HepG2 (cell line): Measurements from ENCODE around the gene ZNF771. TPM values are rescaled to one million over a fixed set of nuclear protein-coding genes. Genes with fewer than 3 reads are reported as not detected.

ENCODE experiments used
- ATAC-seq: fragments of 200-7000 bp; cut with Tn5 transposase; 3 replicates; pipeline ENCODE4 v1.9.1; 2020; ENCODE audit warnings: mild to moderate bottlenecking, moderate library complexity
- BruUV-seq: library from RNA; stranded (reverse); fragments of 400-500 nt; replicated peaks from 2 replicates; lab custom pipeline; 2021; lab: Mats Ljungman, UMichigan
- CTCF ChIA-PET: fragments of 300-600 bp; formaldehyde crosslinking; extraction: SDS; loops from one replicate; lab custom pipeline; 2021; ENCODE audit warnings: low total read pairs, inconsistent platforms, low intra/inter-chr PET ratio; lab: Yijun Ruan, JAX
- POLR2A ChIA-PET: fragments of 350-600 bp; sonication (Branson Sonifier 250); formaldehyde crosslinking; loops from one replicate; lab custom pipeline; 2020; ENCODE audit warnings: antibody characterized with exemption, inconsistent platforms; lab: Yijun Ruan, JAX
- DNase-seq: peaks from one replicate; pipeline ENCODE4 v3.0.0-alpha.2; 2015; ENCODE audit warnings: low spot score
- FAIRE-seq: peaks from 3 replicates; lab custom pipeline; 2011; peaks lifted over from hg19 to GRCh38; lab: Jason Lieb, UNC
- H2AFZ ChIP-seq: one replicate; pipeline ENCODE4 v1.6.1; 2011; ENCODE audit warnings: low read length, inconsistent platforms
- H3K27ac ChIP-seq: fragments of 300-600 bp; 3 replicates; pipeline ENCODE4 v1.8.0; 2011; ENCODE audit warnings: mixed run types, mild to moderate bottlenecking, mixed read lengths, low read length, inconsistent platforms; ENCODE audit not compliant: insufficient read depth; ENCODE audit errors: extremely low read length
- H3K27me3 ChIP-seq, 2 experiments: fragments of 200-600 bp in 1 of 2; 2 replicates in 1 of 2; 3 replicates in 1 of 2; pipeline versions ENCODE4 v1.6.0 to v1.8.0; 2011; ENCODE audit warnings: low read length in 2 of 2, mild to moderate bottlenecking in 2 of 2, moderate library complexity in 2 of 2, inconsistent platforms in 1 of 2; ENCODE audit not compliant: insufficient read depth in 2 of 2, control insufficient read depth in 1 of 2
- H3K36me3 ChIP-seq, 2 experiments: fragments of 200-600 bp in 1 of 2; replicated peaks in 1 of 2; 2 replicates in 1 of 2; 3 replicates in 1 of 2; pipeline versions ENCODE4 v1.5.1 to v1.8.0; 2011; ENCODE audit warnings: low read length in 2 of 2, inconsistent platforms in 1 of 2; ENCODE audit not compliant: insufficient read depth in 2 of 2, control insufficient read depth in 1 of 2
- H3K4me1 ChIP-seq: 2 replicates; pipeline ENCODE4 v1.5.1; 2012; ENCODE audit warnings: low read length, inconsistent platforms; ENCODE audit not compliant: insufficient read depth
- H3K4me2 ChIP-seq: 2 replicates; pipeline ENCODE4 v1.6.0; 2011; ENCODE audit warnings: low read depth, low read length, inconsistent platforms
- H3K4me3 ChIP-seq, 3 experiments: fragments of 200-600 bp in 1 of 3; sonication (generic), shearing (Covaris generic) in 1 of 3; replicated peaks in 1 of 3; 2 replicates each; pipeline ENCODE4 v1.5.1; 2011 to 2016; ENCODE audit warnings: low read length in 3 of 3, inconsistent platforms in 2 of 3, low read depth in 2 of 3, mild to moderate bottlenecking in 2 of 3, control low read depth in 1 of 3, mixed read lengths in 1 of 3; ENCODE audit not compliant: insufficient read depth in 1 of 3
- H3K79me2 ChIP-seq: one replicate; pipeline ENCODE4 v1.6.1; 2011; ENCODE audit warnings: low read length, inconsistent platforms; ENCODE audit not compliant: insufficient read depth
- H3K9ac ChIP-seq: 2 replicates; pipeline ENCODE4 v1.6.0; 2011; ENCODE audit warnings: mild to moderate bottlenecking, low read depth, low read length, inconsistent platforms; ENCODE audit not compliant: insufficient read depth
- H3K9me3 ChIP-seq: 2 replicates; pipeline ENCODE4 v1.5.1; 2012; ENCODE audit warnings: mild to moderate bottlenecking, low read length
- H4K20me1 ChIP-seq: 2 replicates; pipeline ENCODE4 v1.6.0; 2011; ENCODE audit warnings: inconsistent platforms, mild to moderate bottlenecking, low read length, moderate library complexity; ENCODE audit not compliant: insufficient read depth
- ATM ChIP-seq: fragments of 450-650 bp; IDR thresholded peaks from 2 replicates; pipeline ENCODE4 v1.7.1; 2017; ENCODE audit warnings: mild to moderate bottlenecking, borderline replicate concordance
- RBFOX2 ChIP-seq: fragments of 200-400 bp; formaldehyde crosslinking; IDR thresholded peaks from 2 replicates; pipeline ENCODE4 v1.6.1; 2017; ENCODE audit warnings: low read depth, mild to moderate bottlenecking, low read length
- RORA ChIP-seq: sonication (generic); formaldehyde crosslinking; IDR thresholded peaks from 2 replicates; pipeline ENCODE4 v1.5.0; 2020; ENCODE audit warnings: mild to moderate bottlenecking, missing genetic modification reagents, moderate library complexity
- SP140L ChIP-seq: sonication (generic); formaldehyde crosslinking; IDR thresholded peaks from 2 replicates; pipeline ENCODE4 v1.4.0; 2020; ENCODE audit warnings: missing genetic modification reagents, borderline replicate concordance
- ZNF251 ChIP-seq: sonication (generic); formaldehyde crosslinking; IDR thresholded peaks from 2 replicates; pipeline ENCODE4 v1.9.0; 2021; ENCODE audit warnings: mild to moderate bottlenecking, missing genetic modification reagents
- ZNF317 ChIP-seq: sonication (generic); formaldehyde crosslinking; IDR thresholded peaks from 2 replicates; pipeline ENCODE4 v1.5.0; 2020; ENCODE audit warnings: mild to moderate bottlenecking, missing genetic modification reagents
- WGBS: methylation state at CpG from one replicate; pipeline ENCODE4 v1.1.6; 2017; ENCODE audit warnings: low lambda C conversion rate; 5-methylcytosine and 5-hydroxymethylcytosine counted together
- in situ Hi-C: cut with HindIII; loops from 2 replicates; pipeline ENCODE4 v1.10.0; 2017; ENCODE audit warnings: low pct_unique_long_range_greater_than_20kb; ENCODE audit not compliant: extremely low pct_ligation_motif_present
- intact Hi-C: fragments of 100-400 bp; cut with micrococcal nuclease; formaldehyde crosslinking; loops from one replicate; pipeline ENCODE4 v1.10.0; 2022; ENCODE audit not compliant: unreplicated experiment
- polyA plus RNA-seq, 8 experiments: library from polyadenylated mRNA; depleted of rRNA in 3 of 8; stranded (reverse) in 7 of 8; unstranded in 1 of 8; fragments of >200 nt; fragmentation: Illumina TruSeq in 4 of 8; extraction: Trizol in 4 of 8; gene quantifications; 2 replicates each; pipeline versions ENCODE4 v1.2.1 to v1.2.3, GENCODE V29; 2011 to 2016; ENCODE audit warnings: low read depth in 4 of 8, missing spikeins in 1 of 8, mixed read lengths in 1 of 8; ENCODE audit not compliant: insufficient read depth in 1 of 8
- total RNA-seq, 5 experiments: library from RNA; depleted of rRNA; stranded (reverse); fragments of >200 nt; fragmentation: Illumina TruSeq; extraction: Trizol; gene quantifications; 2 replicates each; pipeline ENCODE4 v1.2.3, GENCODE V29; 2016; ENCODE audit warnings: low read depth in 1 of 5
- TF ChIP-seq, protein P1 (sequence below): sonication (generic); formaldehyde crosslinking; IDR thresholded peaks from 2 replicates; pipeline ENCODE4 v1.9.0; 2021; ENCODE audit warnings: missing genetic modification reagents, mild to moderate bottlenecking, borderline replicate concordance

ZNF771 gene
- total and polyA plus RNA-seq, 2 of the 13 experiments (the other 11 are each of a cell fraction or from before 2014, with no cell fraction given): 5.0 to 11.8 TPM

DNA sequence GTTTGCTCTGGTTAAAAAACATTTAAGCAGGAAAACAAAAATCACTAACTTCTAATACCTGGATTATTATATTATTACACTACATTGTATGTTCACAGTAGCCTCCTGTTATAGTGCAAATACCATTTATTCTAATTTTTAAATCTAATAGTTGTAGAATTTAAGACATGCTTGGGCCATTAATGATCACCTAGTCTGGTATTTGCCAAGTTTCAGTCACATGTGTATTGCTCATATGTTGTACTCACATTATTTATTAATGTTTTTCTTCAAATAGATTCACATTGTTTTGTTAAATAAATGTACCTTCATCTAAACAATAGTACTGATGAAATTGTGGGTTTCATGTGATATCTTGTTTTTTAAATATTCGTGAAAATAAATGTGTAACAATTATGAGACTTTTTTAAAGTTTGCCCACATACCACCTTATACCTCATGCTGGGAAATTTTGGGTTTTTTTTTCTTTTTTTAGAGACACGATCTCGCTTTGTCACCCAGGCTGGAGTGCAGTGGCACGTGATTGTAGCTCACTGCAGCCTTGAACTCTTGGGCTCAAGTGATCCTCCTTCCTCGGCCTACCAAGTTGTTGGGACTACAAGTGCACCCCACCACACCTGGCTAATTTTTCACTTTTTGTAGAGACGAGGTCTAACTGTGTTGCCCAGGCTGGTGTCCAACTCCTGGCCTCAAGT lies 5.9 kb downstream of the ZNF771 start:
- 89% methylated on average over 6 of the region's 6 CpGs for WGBS
- TF ChIP-seq ZNF251 (CRISPR knock-in tag): no peak
- 0 out of 2 replicates have a peak, but pooled peaks have one; percentile 23 for TF ChIP-seq RBFOX2
- TF ChIP-seq, all 625 proteins: peak for 1
- ATAC-seq (no peak), FAIRE-seq (peak; percentile 34), DNase-seq (no peak)
- in situ Hi-C loops: no loop called here
- intact Hi-C loops: no loop called here
- Histone ChIP-seq H3K4me2 (no peak overlapping the region), H3K79me2 (peaks cover 9% of the 10 kb centered on the region), H3K4me3 (no peak overlapping the region), H3K9me3 (no peaks in the 10 kb centered on the region), H4K20me1 (no peaks in the 10 kb centered on the region), H3K27me3 (no peaks in the 10 kb centered on the region), H3K4me1 (peaks cover 27% of the 10 kb centered on the region), H3K9ac (no peak overlapping the region), H2AFZ (no peak overlapping the region), H3K27ac (no peak overlapping the region), H3K36me3 (peaks cover 19 to 39% of the 10 kb centered on the region in 2 experiments)
- ChIA-PET CTCF (no interaction called here), POLR2A (interaction anchor here (0.7 kb wide), 1 partner anchor 77 kb away, joined by 3 read pairs; no protein-coding TSS in a partner anchor)
- BruUV-seq: no TSS peak

DNA sequence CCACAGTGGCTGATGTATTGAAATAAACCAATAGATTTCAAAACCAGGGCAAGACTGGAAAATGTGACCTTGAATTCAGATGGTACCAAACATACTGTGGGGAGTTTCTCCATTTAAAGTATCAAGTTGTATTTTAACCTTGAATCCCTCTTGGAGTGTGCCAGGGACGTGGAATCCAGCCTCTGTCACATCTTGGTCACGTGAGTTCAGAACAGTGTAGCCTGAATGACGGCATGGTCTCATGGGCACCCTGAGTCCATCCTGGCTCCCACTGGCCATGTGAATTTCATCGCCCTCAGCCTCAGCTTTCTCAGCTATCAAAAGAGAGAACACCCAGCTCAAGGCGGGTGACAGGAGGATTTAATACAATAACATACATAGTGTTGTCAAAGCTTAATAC lies 6.8 kb downstream of the ZNF771 start:
- H3K79me2 ChIP-seq: peaks cover 5% of the 10 kb centered on the region
- BruUV-seq: no TSS peak
- intact Hi-C loops (no loop called here), in situ Hi-C loops (no loop called here)
- H3K27me3 ChIP-seq: no peaks in the 10 kb centered on the region
- no peaks in the 10 kb centered on the region for H3K9me3 ChIP-seq
- H3K4me3 ChIP-seq: no peak overlapping the region
- ChIA-PET POLR2A (interaction anchor here (0.7 kb wide), 1 partner anchor 78 kb away, joined by 3 read pairs; no protein-coding TSS in a partner anchor), CTCF (no interaction called here)
- no peaks in the 10 kb centered on the region for H4K20me1 ChIP-seq
- FAIRE-seq: no peak
- H3K4me1 ChIP-seq: peaks cover 18% of the 10 kb centered on the region
- ATAC-seq: no peak
- peak overlapping the region; percentile 10 for H3K27ac ChIP-seq
- 96% methylated on average over 5 of the region's 5 CpGs for WGBS
- peaks cover 21 to 44% of the 10 kb centered on the region in 2 experiments for H3K36me3 ChIP-seq
- H3K9ac ChIP-seq: no peak overlapping the region
- no peak overlapping the region for H3K4me2 ChIP-seq
- DNase-seq: no peak
- no peak overlapping the region for H2AFZ ChIP-seq
- TF ChIP-seq, protein P1, sequence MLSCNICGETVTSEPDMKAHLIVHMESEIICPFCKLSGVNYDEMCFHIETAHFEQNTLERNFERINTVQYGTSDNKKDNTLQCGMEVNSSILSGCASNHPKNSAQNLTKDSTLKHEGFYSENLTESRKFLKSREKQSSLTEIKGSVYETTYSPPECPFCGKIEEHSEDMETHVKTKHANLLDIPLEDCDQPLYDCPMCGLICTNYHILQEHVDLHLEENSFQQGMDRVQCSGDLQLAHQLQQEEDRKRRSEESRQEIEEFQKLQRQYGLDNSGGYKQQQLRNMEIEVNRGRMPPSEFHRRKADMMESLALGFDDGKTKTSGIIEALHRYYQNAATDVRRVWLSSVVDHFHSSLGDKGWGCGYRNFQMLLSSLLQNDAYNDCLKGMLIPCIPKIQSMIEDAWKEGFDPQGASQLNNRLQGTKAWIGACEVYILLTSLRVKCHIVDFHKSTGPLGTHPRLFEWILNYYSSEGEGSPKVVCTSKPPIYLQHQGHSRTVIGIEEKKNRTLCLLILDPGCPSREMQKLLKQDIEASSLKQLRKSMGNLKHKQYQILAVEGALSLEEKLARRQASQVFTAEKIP (CRISPR knock-in tag): no peak
- TF ChIP-seq ATM: no peak
- TF ChIP-seq ZNF317 (CRISPR knock-in tag): no peak
- TF ChIP-seq SP140L (CRISPR knock-in tag): no peak
- TF ChIP-seq RORA (CRISPR knock-in tag): no peak
